WTC11 (cell line): Measurements from ENCODE around the gene VWA7. TPM values are rescaled to one million over a fixed set of nuclear protein-coding genes. Genes with fewer than 3 reads are reported as not detected.

Source experiments
- ATAC-seq: fragments of 200-7000 bp; cut with Tn5 transposase; 2 replicates; pipeline ENCODE4 v1.10.0; 2021; ENCODE audit warnings: mild to moderate bottlenecking, moderate library complexity
- CTCF ChIA-PET: fragments of 300-600 bp; sonication (Branson Sonifier 250); formaldehyde crosslinking; loops from one replicate; lab custom pipeline; 2021; ENCODE audit warnings: antibody characterized with exemption; lab: Charles Lee
- POLR2A ChIA-PET: fragments of 350-600 bp; sonication (Branson Sonifier 250); formaldehyde crosslinking; loops from one replicate; lab custom pipeline; 2021; ENCODE audit warnings: antibody characterized with exemption; lab: Charles Lee
- DNase-seq: peaks from one replicate; pipeline ENCODE4 v3.0.0; 2021; ENCODE audit warnings: low spot score
- H3K27ac Mint-ChIP-seq: 2 replicates; pipeline ENCODE4 v1.8.0; 2021; ENCODE audit warnings: mixed read lengths
- H3K27me3 Mint-ChIP-seq: 2 replicates; pipeline ENCODE4 v1.8.0; 2021; ENCODE audit warnings: low read depth, mild to moderate bottlenecking, moderate library complexity, mixed read lengths
- H3K36me3 Mint-ChIP-seq: 2 replicates; pipeline ENCODE4 v1.8.0; 2021; ENCODE audit warnings: mixed read lengths
- H3K4me1 Mint-ChIP-seq: 2 replicates; pipeline ENCODE4 v1.8.0; 2022; ENCODE audit warnings: mixed read lengths
- H3K4me3 Mint-ChIP-seq: 2 replicates; pipeline ENCODE4 v1.8.0; 2021; ENCODE audit warnings: mild to moderate bottlenecking, moderate library complexity, mixed read lengths
- H3K9me3 Mint-ChIP-seq: 2 replicates; pipeline ENCODE4 v1.8.0; 2021; ENCODE audit warnings: mixed read lengths
- ESRRA ChIP-seq: sonication (generic); formaldehyde crosslinking; IDR thresholded peaks from 2 replicates; pipeline ENCODE4 v1.8.1; 2022; ENCODE audit warnings: mild to moderate bottlenecking, missing genetic modification reagents, borderline replicate concordance
- FOXP1 ChIP-seq: sonication (generic); formaldehyde crosslinking; IDR thresholded peaks from 2 replicates; pipeline ENCODE4 v1.8.0; 2022; ENCODE audit warnings: missing genetic modification reagents, mild to moderate bottlenecking, moderate library complexity, borderline replicate concordance
- GABPB1 ChIP-seq: sonication (generic); formaldehyde crosslinking; IDR thresholded peaks from 2 replicates; pipeline ENCODE4 v1.8.1; 2023; ENCODE audit warnings: mild to moderate bottlenecking, missing genetic modification reagents
- JUN ChIP-seq: sonication (generic); formaldehyde crosslinking; IDR thresholded peaks from 2 replicates; pipeline ENCODE4 v1.8.0; 2023; ENCODE audit warnings: mild to moderate bottlenecking, missing genetic modification reagents
- MYBL2 ChIP-seq: sonication (generic); formaldehyde crosslinking; IDR thresholded peaks from 2 replicates; pipeline ENCODE4 v1.8.1; 2023; ENCODE audit warnings: mild to moderate bottlenecking, moderate library complexity, missing genetic modification reagents
- RELA ChIP-seq: sonication (generic); formaldehyde crosslinking; IDR thresholded peaks from 2 replicates; pipeline ENCODE4 v1.8.1; 2022; ENCODE audit warnings: missing genetic modification reagents, mild to moderate bottlenecking, borderline replicate concordance
- SMAD4 ChIP-seq: sonication (generic); formaldehyde crosslinking; IDR thresholded peaks from 2 replicates; pipeline ENCODE4 v1.8.0; 2022; ENCODE audit warnings: mild to moderate bottlenecking, missing genetic modification reagents
- TEAD1 ChIP-seq: sonication (generic); formaldehyde crosslinking; IDR thresholded peaks from 2 replicates; pipeline ENCODE4 v1.8.0; 2022; ENCODE audit warnings: mild to moderate bottlenecking, missing genetic modification reagents
- ZNF121 ChIP-seq: sonication (generic); formaldehyde crosslinking; IDR thresholded peaks from 2 replicates; pipeline ENCODE4 v1.8.0; 2023; ENCODE audit warnings: missing genetic modification reagents
- ZNF138 ChIP-seq: sonication (generic); formaldehyde crosslinking; conservative IDR thresholded peaks from 2 replicates; pipeline ENCODE4 v1.8.1; 2022; ENCODE audit warnings: mild to moderate bottlenecking, moderate library complexity, missing genetic modification reagents
- total RNA-seq: library from RNA; stranded (reverse); gene quantifications from 3 replicates; pipeline ENCODE4 v1.2.3, GENCODE V29; 2021
- TF ChIP-seq, protein P1 (sequence below): sonication (generic); formaldehyde crosslinking; IDR thresholded peaks from 2 replicates; pipeline ENCODE4 v1.8.0; 2022; ENCODE audit warnings: missing genetic modification reagents
- TF ChIP-seq, protein P2 (sequence below): sonication (generic); formaldehyde crosslinking; IDR thresholded peaks from 2 replicates; pipeline ENCODE4 v1.8.1; 2023; ENCODE audit warnings: mild to moderate bottlenecking, missing genetic modification reagents, borderline replicate concordance
- TF ChIP-seq, protein P3 (sequence below): fragments of 250-450 bp; sonication (Bioruptor Pico); IDR thresholded peaks from 2 replicates; pipeline ENCODE4 v2.1.2; 2022; ENCODE audit warnings: mild to moderate bottlenecking, moderate library complexity
- TF ChIP-seq, protein P4 (sequence below): fragments of 250-450 bp; sonication (Bioruptor Pico); conservative IDR thresholded peaks from 2 replicates; pipeline ENCODE4 v1.9.0; 2021; ENCODE audit warnings: mild to moderate bottlenecking
- TF ChIP-seq, protein P5 (sequence below): sonication (generic); formaldehyde crosslinking; IDR thresholded peaks from 2 replicates; pipeline ENCODE4 v1.8.1; 2022; ENCODE audit warnings: mild to moderate bottlenecking, moderate library complexity, missing genetic modification reagents

VWA7 gene
- total RNA-seq, 1 experiment from 2014 or later: 1.8 TPM

DNA sequence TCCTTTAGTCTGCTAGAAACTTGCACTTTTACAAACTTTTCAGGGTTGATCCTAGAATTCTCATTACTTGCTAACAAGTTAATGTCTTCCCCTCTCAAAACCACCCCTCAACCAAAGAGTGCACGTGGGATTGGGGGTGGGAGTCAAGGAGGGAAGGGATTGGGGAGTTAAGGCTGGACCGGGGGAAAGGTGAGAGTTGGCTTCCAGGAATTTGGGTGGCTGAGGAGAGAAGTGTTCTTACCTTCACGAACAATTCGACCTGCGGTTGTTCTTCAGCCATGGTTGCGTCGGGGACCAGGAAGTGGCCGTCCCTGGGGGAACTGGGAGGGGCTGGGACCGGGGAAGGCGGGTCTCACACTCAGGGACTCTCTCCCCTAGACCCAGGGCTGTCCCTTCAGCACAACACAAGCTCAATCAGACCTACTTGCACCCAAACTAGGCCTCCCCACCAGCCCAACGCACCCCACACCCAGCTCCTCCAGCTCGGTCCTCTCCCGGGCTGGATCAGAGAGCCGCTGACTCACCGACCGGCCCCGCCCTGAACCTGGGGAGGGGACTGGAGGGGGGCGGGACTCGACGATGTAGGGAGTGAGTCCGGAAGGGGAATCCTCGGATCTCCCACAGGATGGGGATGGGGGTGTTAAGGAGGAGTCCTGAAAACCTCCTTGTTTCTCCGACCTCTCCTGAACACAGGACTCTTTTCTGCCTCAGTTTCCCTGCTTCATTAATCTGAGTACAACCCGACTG, 40.9 kb downstream of the VWA7 start, which contains the start of gene CLIC1 (continued):
- TF ChIP-seq, protein P1, sequence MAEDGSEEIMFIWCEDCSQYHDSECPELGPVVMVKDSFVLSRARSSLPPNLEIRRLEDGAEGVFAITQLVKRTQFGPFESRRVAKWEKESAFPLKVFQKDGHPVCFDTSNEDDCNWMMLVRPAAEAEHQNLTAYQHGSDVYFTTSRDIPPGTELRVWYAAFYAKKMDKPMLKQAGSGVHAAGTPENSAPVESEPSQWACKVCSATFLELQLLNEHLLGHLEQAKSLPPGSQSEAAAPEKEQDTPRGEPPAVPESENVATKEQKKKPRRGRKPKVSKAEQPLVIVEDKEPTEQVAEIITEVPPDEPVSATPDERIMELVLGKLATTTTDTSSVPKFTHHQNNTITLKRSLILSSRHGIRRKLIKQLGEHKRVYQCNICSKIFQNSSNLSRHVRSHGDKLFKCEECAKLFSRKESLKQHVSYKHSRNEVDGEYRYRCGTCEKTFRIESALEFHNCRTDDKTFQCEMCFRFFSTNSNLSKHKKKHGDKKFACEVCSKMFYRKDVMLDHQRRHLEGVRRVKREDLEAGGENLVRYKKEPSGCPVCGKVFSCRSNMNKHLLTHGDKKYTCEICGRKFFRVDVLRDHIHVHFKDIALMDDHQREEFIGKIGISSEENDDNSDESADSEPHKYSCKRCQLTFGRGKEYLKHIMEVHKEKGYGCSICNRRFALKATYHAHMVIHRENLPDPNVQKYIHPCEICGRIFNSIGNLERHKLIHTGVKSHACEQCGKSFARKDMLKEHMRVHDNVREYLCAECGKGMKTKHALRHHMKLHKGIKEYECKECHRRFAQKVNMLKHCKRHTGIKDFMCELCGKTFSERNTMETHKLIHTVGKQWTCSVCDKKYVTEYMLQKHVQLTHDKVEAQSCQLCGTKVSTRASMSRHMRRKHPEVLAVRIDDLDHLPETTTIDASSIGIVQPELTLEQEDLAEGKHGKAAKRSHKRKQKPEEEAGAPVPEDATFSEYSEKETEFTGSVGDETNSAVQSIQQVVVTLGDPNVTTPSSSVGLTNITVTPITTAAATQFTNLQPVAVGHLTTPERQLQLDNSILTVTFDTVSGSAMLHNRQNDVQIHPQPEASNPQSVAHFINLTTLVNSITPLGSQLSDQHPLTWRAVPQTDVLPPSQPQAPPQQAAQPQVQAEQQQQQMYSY (CRISPR knock-in tag): no peak
- TF ChIP-seq GABPB1 (CRISPR knock-in tag) (peak; percentile 71), RELA (no peak), SMAD4 (no peak), ZNF121 (CRISPR knock-in tag) (no peak), MYBL2 (0 out of 2 replicates have a peak, but pooled peaks have one; percentile 33), TEAD1 (CRISPR knock-in tag) (no peak)
- TF ChIP-seq, protein P2, sequence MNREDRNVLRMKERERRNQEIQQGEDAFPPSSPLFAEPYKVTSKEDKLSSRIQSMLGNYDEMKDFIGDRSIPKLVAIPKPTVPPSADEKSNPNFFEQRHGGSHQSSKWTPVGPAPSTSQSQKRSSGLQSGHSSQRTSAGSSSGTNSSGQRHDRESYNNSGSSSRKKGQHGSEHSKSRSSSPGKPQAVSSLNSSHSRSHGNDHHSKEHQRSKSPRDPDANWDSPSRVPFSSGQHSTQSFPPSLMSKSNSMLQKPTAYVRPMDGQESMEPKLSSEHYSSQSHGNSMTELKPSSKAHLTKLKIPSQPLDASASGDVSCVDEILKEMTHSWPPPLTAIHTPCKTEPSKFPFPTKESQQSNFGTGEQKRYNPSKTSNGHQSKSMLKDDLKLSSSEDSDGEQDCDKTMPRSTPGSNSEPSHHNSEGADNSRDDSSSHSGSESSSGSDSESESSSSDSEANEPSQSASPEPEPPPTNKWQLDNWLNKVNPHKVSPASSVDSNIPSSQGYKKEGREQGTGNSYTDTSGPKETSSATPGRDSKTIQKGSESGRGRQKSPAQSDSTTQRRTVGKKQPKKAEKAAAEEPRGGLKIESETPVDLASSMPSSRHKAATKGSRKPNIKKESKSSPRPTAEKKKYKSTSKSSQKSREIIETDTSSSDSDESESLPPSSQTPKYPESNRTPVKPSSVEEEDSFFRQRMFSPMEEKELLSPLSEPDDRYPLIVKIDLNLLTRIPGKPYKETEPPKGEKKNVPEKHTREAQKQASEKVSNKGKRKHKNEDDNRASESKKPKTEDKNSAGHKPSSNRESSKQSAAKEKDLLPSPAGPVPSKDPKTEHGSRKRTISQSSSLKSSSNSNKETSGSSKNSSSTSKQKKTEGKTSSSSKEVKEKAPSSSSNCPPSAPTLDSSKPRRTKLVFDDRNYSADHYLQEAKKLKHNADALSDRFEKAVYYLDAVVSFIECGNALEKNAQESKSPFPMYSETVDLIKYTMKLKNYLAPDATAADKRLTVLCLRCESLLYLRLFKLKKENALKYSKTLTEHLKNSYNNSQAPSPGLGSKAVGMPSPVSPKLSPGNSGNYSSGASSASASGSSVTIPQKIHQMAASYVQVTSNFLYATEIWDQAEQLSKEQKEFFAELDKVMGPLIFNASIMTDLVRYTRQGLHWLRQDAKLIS (CRISPR knock-in tag): no peak

DNA sequence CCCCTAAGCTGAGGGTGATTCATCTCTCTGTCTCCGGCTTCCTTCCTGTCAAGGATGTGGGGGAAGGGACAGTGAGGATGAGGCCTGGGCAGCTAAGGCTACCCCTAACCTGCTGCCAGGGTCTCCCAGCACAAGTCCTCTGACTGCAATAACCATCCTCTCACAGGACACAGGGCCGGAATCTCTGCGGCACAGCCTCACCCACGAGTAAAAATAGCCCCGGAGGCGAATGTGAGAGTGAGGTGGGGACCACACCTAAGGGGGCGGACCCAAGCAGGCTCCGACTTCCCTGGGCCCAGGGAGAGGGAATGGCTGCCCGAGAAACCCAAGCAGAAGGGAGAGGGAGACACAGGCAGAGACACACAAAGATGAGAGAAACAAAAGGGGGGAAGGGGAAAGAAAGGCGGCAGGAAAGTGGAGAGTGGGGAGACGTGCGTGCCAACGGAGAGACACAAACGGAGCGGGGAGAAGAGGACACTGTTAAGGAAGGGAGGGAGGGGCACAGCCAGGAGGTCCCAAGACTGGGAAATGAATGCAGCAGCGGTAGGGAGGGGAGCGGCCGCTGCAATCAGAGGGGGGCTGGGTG, 42.2 kb downstream of the VWA7 start:
- DNase-seq: no peak
- TF ChIP-seq, protein P3, sequence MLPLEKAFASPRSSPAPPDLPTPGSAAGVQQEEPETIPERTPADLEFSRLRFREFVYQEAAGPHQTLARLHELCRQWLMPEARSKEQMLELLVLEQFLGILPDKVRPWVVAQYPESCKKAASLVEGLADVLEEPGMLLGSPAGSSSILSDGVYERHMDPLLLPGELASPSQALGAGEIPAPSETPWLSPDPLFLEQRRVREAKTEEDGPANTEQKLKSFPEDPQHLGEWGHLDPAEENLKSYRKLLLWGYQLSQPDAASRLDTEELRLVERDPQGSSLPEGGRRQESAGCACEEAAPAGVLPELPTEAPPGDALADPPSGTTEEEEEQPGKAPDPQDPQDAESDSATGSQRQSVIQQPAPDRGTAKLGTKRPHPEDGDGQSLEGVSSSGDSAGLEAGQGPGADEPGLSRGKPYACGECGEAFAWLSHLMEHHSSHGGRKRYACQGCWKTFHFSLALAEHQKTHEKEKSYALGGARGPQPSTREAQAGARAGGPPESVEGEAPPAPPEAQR: no peak
- 0 out of 2 replicates have a peak, but pooled peaks have one; percentile 9 for TF ChIP-seq GABPB1 (CRISPR knock-in tag)
- no peak for TF ChIP-seq FOXP1
- TF ChIP-seq, protein P2 (CRISPR knock-in tag): no peak
- no peak for TF ChIP-seq JUN (CRISPR knock-in tag)
- TF ChIP-seq, protein P4, sequence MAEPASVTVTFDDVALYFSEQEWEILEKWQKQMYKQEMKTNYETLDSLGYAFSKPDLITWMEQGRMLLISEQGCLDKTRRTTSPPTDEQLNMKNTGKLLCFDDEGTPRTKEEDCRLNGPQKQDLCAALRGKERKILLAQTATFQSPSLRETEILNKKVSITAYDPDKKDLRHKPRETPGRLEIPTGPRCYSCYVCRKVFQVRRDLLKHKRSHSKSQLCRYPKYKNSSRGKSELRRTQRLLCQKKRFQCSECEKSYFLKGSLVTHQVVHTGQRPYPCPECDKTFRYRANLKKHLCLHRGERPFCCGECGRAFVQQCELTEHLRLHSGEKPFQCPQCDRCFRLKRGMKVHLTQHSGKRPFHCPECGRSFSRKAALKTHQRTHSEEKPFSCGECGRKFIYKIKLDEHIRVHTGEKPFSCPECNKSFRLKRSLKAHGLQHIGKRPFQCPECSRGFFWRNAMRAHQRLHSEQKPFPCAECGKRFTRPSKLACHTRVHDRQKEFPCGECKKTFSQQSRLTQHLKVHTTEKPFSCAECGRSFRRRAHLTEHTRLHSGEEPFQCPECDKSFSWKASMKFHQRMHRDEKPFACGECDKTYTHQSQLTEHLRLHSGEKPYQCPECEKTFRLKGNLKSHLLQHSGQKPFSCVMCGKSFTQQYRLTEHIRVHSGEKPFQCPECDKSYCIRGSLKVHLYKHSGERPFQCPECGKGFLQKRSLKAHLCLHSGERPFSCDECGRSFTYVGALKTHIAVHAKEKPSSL: no peak
- no peak for TF ChIP-seq ESRRA (CRISPR knock-in tag)
- no peak for TF ChIP-seq ZNF138 (CRISPR knock-in tag)
- TF ChIP-seq, protein P5, sequence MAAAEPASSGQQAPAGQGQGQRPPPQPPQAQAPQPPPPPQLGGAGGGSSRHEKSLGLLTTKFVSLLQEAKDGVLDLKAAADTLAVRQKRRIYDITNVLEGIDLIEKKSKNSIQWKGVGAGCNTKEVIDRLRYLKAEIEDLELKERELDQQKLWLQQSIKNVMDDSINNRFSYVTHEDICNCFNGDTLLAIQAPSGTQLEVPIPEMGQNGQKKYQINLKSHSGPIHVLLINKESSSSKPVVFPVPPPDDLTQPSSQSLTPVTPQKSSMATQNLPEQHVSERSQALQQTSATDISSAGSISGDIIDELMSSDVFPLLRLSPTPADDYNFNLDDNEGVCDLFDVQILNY (CRISPR knock-in tag): no peak
- TF ChIP-seq ZNF121 (CRISPR knock-in tag): 0 out of 2 replicates have a peak, but pooled peaks have one; percentile 5

More for the DNA sequence above, 42.2 kb downstream of the VWA7 start:
- Mint-ChIP-seq H3K27me3 (no peaks in the 10 kb centered on the region; the same call in 1 of the 2 replicates), H3K4me1 (peaks cover 43% of the 10 kb centered on the region), H3K27ac (peak overlapping the region; percentile 32), H3K4me3 (peak overlapping the region; percentile 93), H3K36me3 (peaks cover 27% of the 10 kb centered on the region), H3K9me3 (no peaks in the 10 kb centered on the region)
- ChIA-PET CTCF (interaction anchor here (0.6 to 7.1 kb wide), 11 partner anchors 32 to 1315 kb away, joined by 3 to 62 read pairs (median 4); partner anchors contain the start of genes ABHD16A, LSM2 and LY6G5C), POLR2A (interaction anchor here (0.6 to 2.5 kb wide), 5 partner anchors 21 to 158 kb away, joined by 3 to 7 read pairs (median 3); partner anchors contain the start of genes BAG6 and HSPA1B)
- peak; percentile 31 for ATAC-seq
